Fibroblast of pulmonary artery (primary cell): ENCODE measurements around the gene C17orf107.

Experiments used
- DNase-seq: peaks from one replicate; pipeline ENCODE4 v3.0.0-alpha.2; 2010; ENCODE audit warnings: low read depth
- H3K4me3 ChIP-seq: replicated peaks from 2 replicates; pipeline ENCODE4 v1.5.1; 2011; ENCODE audit warnings: low read depth, mild to moderate bottlenecking, control low read depth, low read length, moderate library complexity
- TF ChIP-seq, protein P1 (sequence below): IDR thresholded peaks from 2 replicates; pipeline ENCODE4 v1.5.1; 2011; ENCODE audit warnings: mild to moderate bottlenecking, control low read depth, low read length, inconsistent platforms; ENCODE audit errors: missing control alignments

C17orf107 gene

DNA sequence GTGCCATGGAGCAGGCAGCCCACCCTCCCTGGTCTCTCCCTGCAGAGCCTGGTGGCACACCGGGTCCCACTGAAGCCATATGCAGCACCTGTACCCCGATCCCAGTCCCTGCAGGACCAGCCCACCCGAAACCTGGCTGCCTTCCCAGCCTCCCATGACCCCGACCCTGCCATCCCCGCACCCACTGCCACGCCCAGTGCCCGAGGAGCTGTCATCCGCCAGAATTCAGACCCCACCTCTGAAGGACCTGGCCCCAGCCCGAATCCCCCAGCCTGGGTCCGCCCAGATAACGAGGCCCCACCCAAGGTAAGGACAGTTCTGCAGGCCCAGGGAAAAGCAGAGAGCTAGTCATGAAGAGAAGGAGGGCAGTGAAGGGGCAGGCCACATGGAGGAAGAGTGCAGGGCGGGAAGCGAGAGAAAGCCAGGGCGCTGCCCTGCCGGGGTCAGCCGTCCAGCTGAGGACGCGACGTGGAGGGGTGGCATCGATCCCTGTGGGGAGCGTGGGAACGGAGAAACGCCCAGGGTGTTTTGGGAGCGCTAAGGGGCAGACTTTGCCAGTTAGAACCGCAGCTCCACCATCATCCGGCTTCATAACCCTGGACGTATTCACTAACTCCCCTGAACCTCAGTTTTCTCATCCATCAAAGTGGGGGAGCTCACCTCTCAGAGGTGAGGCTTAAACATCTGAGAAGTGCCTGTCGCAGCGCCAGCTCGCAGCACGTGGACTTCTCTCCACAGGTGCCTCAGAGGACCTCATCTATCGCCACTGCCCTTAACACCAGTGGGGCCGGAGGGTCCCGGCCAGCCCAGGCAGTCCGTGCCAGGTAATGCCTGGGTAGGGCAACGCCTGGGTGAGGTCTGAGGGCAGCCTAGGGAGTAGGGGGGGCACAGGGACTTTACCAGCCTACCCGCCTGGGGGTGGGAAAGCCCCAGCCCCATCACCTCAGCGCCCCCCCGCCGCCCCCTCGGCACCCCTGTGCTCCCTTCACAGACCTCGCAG lies 7.6 kb upstream of the C17orf107 start:
- TF ChIP-seq, protein P1, sequence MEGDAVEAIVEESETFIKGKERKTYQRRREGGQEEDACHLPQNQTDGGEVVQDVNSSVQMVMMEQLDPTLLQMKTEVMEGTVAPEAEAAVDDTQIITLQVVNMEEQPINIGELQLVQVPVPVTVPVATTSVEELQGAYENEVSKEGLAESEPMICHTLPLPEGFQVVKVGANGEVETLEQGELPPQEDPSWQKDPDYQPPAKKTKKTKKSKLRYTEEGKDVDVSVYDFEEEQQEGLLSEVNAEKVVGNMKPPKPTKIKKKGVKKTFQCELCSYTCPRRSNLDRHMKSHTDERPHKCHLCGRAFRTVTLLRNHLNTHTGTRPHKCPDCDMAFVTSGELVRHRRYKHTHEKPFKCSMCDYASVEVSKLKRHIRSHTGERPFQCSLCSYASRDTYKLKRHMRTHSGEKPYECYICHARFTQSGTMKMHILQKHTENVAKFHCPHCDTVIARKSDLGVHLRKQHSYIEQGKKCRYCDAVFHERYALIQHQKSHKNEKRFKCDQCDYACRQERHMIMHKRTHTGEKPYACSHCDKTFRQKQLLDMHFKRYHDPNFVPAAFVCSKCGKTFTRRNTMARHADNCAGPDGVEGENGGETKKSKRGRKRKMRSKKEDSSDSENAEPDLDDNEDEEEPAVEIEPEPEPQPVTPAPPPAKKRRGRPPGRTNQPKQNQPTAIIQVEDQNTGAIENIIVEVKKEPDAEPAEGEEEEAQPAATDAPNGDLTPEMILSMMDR, result no peak
- no peak for DNase-seq
- no peak overlapping the region for H3K4me3 ChIP-seq

DNA sequence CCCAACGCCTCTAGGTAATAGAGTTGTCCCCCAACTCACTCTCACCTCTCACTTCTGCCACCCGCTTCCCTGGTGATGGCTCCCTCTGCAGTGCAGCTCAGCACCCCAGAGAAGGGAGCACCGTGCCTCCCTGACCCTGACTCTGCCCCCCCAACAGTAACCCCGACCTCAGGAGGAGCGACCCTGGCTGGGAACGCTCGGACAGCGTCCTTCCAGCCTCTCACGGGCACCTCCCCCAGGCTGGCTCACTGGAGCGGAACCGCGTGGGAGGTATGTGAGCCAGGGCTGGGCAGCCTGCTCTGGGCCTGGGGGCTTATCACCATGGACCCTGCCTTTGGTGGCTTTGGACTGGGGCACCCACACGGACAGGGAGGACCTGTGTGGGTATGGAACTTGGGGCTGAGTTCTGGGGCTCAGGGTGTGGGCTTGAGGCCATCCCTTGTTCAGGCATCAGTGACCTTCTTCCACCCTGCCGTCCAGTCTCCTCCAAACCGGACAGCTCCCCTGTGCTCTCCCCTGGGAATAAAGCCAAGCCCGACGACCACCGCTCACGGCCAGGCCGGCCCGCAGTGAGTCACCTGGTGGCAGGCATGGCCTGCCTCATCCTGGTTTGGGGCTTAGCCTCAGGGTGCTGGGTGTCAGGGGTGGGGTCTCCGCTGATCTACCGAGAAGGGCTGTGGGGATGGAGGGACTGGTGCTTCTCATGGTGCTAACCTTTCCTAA lies 6.7 kb upstream of the C17orf107 start:
- TF ChIP-seq, protein P1, result no peak
- DNase-seq, result no peak
- no peak overlapping the region for H3K4me3 ChIP-seq

DNA sequence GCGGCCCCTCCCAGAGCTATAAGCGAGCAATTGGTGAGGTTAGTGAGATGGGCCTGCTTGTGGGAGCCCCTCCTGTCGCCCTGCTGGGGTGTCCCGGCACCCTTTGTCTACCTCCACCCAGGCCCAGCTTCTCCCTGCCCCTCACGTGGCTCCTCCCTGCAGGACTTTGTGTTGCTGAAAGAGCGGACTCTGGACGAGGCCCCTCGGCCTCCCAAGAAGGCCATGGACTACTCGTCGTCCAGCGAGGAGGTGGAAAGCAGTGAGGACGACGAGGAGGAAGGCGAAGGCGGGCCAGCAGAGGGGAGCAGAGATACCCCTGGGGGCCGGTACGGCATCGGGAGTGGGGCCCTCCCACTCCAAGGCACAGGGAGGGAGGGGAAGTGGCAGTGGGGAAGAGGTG lies 6.1 kb upstream of the C17orf107 start:
- TF ChIP-seq, protein P1, result no peak
- no peak overlapping the region for H3K4me3 ChIP-seq
- DNase-seq, result no peak

DNA sequence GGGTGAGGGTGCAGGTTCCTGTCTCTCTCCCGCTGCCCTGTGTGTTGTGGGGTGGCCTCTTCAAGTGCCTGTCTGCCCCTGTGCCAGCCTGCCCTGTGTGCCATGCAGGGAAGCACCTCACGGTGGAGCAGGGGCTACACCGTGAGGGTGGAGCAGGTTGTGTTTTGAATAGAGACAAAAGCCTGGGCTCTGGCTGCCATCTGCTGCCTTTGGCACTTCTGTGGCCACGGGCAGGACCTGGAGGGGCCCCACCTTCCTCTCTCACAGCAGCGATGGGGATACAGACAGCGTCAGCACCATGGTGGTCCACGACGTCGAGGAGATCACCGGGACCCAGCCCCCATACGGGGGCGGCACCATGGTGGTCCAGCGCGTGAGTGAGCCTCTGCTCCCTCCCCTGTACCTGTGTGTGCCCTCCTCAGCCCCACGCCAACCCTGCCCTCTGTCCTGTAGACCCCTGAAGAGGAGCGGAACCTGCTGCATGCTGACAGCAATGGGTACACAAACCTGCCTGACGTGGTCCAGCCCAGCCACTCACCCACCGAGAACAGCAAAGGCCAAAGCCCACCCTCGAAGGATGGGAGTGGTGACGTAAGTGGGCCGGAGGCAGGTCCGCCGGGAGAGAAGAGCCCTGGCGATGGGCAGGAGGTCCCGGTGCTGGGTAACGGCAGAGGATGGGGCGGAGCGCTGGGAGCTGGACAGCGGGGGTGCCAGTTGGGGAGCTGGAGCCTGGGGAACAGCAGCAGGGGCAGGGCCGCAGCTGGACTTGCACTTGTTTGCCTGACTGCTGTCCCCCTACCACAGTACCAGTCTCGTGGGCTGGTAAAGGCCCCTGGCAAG lies 5.4 kb upstream of the C17orf107 start:
- TF ChIP-seq, protein P1, result no peak
- H3K4me3 ChIP-seq, result no peak overlapping the region
- no peak for DNase-seq

DNA sequence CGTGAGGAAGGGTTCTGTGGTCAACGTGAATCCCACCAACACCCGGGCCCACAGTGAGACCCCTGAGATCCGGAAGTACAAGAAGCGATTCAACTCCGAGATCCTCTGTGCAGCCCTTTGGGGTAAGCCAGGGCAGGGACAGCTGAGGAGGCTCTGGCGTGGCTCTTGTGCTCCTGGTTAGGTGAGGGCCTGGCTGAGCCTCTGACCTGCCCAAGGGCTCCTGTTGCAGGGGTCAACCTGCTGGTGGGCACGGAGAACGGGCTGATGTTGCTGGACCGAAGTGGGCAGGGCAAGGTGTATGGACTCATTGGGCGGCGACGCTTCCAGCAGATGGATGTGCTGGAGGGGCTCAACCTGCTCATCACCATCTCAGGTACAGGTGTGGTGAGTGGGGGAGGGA lies 4.2 kb upstream of the C17orf107 start:
- DNase-seq, result no peak
- TF ChIP-seq, protein P1, result no peak
- no peak overlapping the region for H3K4me3 ChIP-seq

DNA sequence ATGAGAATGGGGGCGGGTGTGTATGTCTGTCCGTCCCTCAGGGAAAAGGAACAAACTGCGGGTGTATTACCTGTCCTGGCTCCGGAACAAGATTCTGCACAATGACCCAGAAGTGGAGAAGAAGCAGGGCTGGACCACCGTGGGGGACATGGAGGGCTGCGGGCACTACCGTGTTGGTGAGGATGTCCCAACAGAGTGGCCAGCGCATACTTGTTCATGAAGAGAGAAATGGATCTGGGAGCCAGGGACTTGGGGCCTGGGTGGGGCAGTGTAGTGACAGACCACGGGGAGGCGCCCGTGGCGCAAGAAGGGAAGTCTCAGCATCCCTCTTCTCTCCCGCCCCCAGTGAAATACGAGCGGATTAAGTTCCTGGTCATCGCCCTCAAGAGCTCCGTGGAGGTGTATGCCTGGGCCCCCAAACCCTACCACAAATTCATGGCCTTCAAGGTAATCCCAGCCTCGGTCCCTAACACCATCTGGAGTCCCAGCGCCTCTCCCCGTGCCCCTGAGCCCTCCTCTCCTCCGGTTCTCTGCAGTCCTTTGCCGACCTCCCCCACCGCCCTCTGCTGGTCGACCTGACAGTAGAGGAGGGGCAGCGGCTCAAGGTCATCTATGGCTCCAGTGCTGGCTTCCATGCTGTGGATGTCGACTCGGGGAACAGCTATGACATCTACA lies 3.5 kb upstream of the C17orf107 start:
- no peak for DNase-seq
- H3K4me3 ChIP-seq, result no peak overlapping the region
- TF ChIP-seq, protein P1, result no peak
